GM20431 (cell line): ENCODE data around the gene KCNMA1.

Source experiments
- in situ Hi-C: fragments of 300-500 bp; cut with MseI, MboI; formaldehyde crosslinking; loops from one replicate; pipeline ENCODE4 v1.15.0; 2020; ENCODE audit warnings: low sequenced_read_pairs; ENCODE audit not compliant: unreplicated experiment

KCNMA1 gene

GRCh38 chr10:77228559-77228958 lies 409.0 kb downstream of the KCNMA1 start:
- in situ Hi-C loops: no loop called here

GRCh38 chr10:77226853-77227565 lies 410.6 kb downstream of the KCNMA1 start:
- in situ Hi-C loops: no loop called here

DNA sequence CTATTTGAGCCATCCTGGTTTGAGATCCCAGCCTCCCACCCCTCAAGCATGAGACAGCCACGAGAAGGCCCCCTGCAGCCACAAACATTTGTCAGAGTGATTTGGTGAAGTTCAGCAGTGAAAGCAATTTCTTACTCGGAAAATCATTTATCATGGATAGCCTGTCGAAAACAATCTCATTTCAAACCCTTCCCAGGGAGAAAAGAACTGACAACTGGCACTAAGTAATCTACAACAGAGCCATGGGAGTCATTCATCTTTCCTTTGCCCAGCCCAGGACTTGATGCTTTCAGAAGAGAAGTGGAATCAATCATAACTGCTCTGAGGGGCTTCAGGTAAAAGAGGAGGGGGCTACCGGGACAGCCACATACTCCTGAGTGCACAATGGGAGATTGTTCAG lies 411.2 kb downstream of the KCNMA1 start:
- in situ Hi-C loops: no loop called here

DNA sequence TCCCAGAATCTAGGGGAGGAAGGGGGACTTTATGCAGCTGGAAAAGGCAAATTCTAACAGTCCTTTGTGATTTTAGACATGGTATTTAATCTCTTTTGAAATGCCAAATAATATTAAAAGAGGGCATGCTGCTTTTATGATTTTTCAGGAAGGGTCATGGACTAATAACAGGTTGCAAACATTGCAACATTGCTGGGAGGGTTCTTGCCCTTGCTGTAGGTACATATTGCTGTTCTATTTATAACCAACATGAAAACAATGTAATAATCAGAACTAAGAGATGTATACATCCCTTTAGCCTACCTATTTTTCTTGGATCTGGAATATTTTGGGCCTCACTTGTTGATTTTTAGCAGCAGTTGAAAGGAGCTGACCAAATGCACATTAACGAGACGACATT lies 411.6 kb downstream of the KCNMA1 start:
- in situ Hi-C loops: no loop called here

GRCh38 chr10:77223526-77224460 lies 413.8 kb downstream of the KCNMA1 start:
- in situ Hi-C loops: no loop called here

DNA sequence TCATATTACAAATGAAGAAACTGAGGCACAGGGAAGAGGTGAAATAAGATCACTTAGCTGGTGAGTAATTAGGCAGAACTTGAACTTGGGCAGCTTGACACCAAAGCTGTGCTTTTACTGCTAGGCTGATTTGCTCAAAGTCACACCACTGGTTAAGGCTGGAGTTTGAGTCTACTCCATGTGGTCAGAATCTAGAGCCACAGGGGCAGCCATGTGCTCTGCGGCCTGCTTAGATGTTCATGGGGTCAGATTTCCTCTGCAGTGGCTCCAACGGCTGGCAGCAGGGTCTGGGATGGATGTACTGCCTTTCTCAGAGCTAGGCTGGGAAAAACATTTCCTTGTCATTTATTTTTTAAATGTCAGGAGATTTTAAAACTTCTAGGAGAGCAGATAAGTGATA lies 417.5 kb downstream of the KCNMA1 start:
- in situ Hi-C loops: no loop called here

- in situ Hi-C loops: no loop called here
These were observed 418.6 kb downstream of the KCNMA1 start for GRCh38 chr10:77219046-77219445.

- in situ Hi-C loops: no loop called here
These were observed 422.8 kb downstream of the KCNMA1 start for GRCh38 chr10:77214799-77215198.

DNA sequence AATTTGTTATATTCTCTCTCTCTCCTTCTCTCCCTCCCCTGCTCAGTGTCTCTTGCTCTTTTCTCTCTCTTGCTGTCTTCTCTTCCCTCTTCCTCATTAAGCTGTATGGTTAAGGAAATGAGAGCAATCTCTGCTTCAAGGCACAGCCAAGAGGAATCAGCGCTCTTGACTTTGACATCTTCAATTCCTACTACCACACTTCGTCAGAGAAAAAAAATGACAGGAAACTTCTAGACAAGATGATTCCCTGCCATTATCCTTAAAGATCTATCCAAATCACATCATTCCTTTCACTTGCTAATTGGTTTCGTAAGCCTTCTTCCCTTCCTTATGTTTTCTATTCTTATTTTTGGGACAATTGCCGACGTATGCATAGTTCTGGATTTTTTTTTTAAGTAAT lies 425.0 kb downstream of the KCNMA1 start:
- in situ Hi-C loops: no loop called here

DNA sequence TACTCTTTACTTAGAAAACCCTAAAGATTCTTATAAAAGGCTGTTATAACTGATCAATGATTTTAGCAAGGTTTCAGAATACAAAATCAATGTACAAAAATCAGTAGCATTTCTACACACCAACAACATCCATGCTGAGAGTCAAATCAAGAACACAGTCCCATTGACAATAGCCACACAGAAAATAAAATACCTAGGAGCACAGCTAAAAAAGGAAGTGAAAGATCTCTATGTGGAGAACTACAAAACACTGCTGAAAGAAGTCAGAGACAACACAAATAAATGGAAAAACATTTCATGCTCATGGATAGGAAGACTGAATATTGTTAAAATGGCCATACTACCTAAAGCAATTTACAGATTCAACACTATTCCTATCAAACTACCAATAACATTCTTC lies 427.0 kb downstream of the KCNMA1 start:
- in situ Hi-C loops: no loop called here

- in situ Hi-C loops: no loop called here
These were observed 428.8 kb downstream of the KCNMA1 start for GRCh38 chr10:77208684-77209256.

DNA sequence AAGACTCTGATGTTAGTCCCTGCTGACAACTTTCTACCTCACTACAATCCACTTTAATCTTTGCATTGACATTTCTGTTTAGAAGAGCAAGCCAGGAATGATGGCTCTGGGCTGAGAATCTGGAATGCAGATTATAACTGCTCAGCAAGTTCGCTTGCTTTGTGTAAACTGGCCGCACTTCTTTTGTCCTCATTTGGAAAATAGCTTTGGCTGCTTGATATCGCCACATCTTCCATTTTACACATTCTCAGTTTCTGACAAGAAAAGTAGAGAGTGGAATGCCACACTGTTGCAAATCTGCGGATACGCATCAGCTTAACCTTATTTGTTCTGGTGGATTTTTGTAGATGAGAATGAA lies 429.8 kb downstream of the KCNMA1 start:
- in situ Hi-C loops: no loop called here

- in situ Hi-C loops: no loop called here
These were observed 430.3 kb downstream of the KCNMA1 start for GRCh38 chr10:77207182-77207827.

DNA sequence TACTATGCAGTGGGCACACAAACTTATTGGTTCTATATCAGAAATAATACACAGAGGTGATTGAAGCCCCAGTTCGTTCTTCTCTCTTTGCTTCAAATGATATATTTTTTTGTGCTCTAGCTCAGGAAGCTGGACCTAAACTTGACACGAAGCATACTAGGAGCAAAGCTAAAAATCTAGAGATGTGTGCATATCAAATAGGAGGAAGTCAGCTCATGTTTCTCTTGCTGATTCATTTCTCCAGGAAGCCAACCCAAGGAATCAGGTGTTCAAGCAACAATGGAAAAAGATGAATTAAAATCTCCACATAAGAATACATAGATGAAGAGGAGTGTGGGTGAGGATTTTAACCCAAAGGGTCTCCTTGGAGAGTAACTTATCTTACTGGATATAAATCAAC lies 432.5 kb downstream of the KCNMA1 start:
- in situ Hi-C loops: no loop called here

DNA sequence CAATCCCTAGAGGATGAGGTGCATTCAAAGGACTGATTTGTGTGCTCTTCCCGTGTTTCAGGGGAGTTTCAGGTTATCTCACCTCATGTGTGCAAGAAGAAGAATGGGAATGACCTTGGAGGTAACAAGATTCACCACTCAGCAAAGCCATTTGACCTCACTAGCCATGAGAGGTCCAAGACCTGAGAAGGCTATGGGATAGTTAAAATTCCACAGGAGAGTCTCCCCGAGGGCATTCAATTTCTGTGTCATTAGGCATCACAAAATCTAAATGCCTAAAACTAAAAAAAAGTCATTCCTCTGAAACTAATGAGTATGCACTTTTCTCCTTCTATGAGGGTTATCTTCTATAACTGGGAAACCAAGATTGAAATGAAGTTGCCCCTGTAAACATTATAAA lies 433.4 kb downstream of the KCNMA1 start:
- in situ Hi-C loops: no loop called here

DNA sequence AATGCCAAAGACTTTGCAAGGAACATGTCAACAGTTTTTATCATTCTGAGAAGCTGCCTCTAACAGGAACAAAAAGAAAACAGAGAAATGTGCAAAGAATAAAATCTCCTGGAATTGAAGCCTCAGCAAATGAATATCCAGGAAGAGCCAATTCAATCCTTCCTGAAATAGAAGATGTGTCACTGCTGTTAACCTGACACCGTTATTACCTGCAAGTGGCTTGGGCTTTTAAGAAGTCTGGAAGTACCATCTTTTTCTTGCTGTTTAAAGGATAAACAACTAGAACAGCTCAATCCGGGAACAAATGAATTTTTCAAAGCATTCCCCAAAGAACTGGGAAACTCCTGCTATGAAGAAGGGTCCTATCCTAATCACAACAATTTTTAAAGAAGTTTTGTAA lies 434.8 kb downstream of the KCNMA1 start:
- in situ Hi-C loops: no loop called here

DNA sequence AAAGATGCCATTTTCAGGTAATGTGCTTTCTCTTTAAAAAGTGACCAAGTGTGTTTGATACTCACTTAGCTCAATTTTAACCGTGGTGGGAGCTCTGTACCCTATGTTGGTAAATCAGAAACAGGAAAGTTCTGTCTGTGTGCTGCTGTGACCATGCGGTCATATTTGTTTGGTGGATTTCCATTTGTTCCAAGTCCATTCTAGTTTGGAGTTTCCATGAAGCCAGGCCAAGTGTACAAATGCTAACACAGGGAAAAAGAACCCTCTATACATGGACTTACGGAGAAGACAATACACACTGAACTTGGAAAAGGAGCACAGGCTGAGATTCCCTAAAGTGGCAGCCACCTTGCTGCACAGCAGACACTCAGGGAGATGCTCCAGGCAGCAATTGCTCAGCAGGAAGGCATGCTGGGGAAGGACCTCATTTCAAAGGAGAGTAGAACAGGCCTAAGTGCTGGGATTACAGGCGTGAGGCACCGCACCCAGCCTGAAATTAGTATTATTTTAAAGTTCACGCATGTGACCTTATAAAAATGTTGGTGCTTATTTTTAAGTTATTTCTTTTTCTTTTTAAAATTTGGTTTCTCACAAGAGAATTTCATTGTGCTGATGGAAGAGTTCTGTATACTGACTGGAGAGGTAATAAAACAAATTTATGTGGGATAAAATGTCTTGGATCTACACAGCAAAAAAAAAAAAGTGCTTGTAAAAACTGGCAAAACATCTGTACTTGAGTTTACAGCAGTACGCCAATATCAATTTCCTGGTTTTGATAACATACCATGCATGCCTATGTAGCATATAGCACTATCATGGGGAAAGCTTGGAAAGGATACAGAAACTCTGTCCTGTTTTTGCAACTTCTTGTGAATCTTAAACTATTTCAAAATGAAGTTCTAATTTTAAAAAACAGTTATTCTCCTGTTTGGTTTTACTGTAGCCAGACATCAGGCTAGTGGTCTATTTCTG lies 436.2 kb downstream of the KCNMA1 start:
- in situ Hi-C loops: no loop called here

- in situ Hi-C loops: no loop called here
These were observed 440.1 kb downstream of the KCNMA1 start for GRCh38 chr10:77197544-77197943.

- in situ Hi-C loops: no loop called here
These were observed 441.0 kb downstream of the KCNMA1 start for GRCh38 chr10:77196614-77197013.

DNA sequence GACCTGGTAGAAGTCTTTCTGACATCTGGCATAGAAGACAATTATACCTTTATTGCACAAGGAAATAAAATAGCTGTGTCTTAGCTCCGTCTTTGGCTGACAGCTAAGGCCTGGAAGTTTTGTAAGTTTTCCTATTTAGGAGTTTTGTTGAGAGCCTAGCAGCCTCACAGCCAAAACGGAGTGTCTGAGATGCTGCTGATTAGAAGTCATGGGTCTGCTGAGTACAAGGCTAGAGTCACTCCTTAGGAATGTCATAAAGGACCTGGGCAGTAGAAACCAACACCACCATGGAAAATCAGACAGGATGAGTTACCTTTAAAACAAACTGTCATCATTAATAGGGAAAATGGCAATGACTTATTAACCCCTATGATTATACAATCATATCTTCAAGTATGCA lies 442.5 kb downstream of the KCNMA1 start:
- in situ Hi-C loops: no loop called here
